ENCODE data around the gene ZNF467.

The ZNF467 gene

GRCh38 chr7:149772241-149772955 lies 990 bp downstream of the ZNF467 start:
- no peak for DNase-seq (ENCODE audit: low read depth in 2 of 2, low spot score in 1 of 2)

GRCh38 chr7:149771720-149772240 lies 1.6 kb downstream of the ZNF467 start:
- peak; percentile 44 to 73 for DNase-seq (ENCODE audit: low read depth in 2 of 2, low spot score in 1 of 2)

- DNase-seq (ENCODE audit: low read depth in 2 of 2, low spot score in 1 of 2) = no peak
These were observed 2.4 kb downstream of the ZNF467 start for GRCh38 chr7:149770728-149771636.

- DNase-seq (ENCODE audit: low read depth in 2 of 2, low spot score in 1 of 2) = no peak
These were observed 3.5 kb downstream of the ZNF467 start for GRCh38 chr7:149769915-149770314.

GRCh38 chr7:149768931-149769330 lies 4.5 kb downstream of the ZNF467 start:
- DNase-seq (ENCODE audit: low read depth in 2 of 2, low spot score in 1 of 2) = no peak

- no peak for DNase-seq (ENCODE audit: low read depth in 2 of 2, low spot score in 1 of 2)
These were observed 6.3 kb downstream of the ZNF467 start for GRCh38 chr7:149767068-149767467.

- no peak for DNase-seq (ENCODE audit: low read depth in 2 of 2, low spot score in 1 of 2)
These were observed 7.2 kb downstream of the ZNF467 start for GRCh38 chr7:149766135-149766675.

GRCh38 chr7:149765399-149766121 lies 7.8 kb downstream of the ZNF467 start:
- DNase-seq (ENCODE audit: low read depth in 2 of 2, low spot score in 1 of 2) = no peak

GRCh38 chr7:149764481-149765398 lies 8.6 kb downstream of the ZNF467 start:
- DNase-seq (ENCODE audit: low read depth in 2 of 2, low spot score in 1 of 2) = no peak

GRCh38 chr7:149763563-149764240 lies 9.7 kb downstream of the ZNF467 start:
- DNase-seq (ENCODE audit: low read depth in 2 of 2, low spot score in 1 of 2) = no peak

GRCh38 chr7:149762610-149763009 lies 10.8 kb downstream of the ZNF467 start:
- DNase-seq (ENCODE audit: low read depth in 2 of 2, low spot score in 1 of 2) = no peak

- no peak for DNase-seq (ENCODE audit: low read depth in 2 of 2, low spot score in 1 of 2)
These were observed 11.3 kb downstream of the ZNF467 start for GRCh38 chr7:149762089-149762488.

GRCh38 chr7:149761307-149761706 lies 12.1 kb downstream of the ZNF467 start:
- no peak for DNase-seq (ENCODE audit: low read depth in 2 of 2, low spot score in 1 of 2)

- DNase-seq (ENCODE audit: low read depth in 2 of 2, low spot score in 1 of 2) = no peak
These were observed 12.8 kb downstream of the ZNF467 start for GRCh38 chr7:149760538-149760937.

- DNase-seq (ENCODE audit: low read depth in 2 of 2, low spot score in 1 of 2) = no peak
These were observed 14.1 kb downstream of the ZNF467 start for GRCh38 chr7:149759093-149759860.

GRCh38 chr7:149753375-149754233 lies 19.8 kb downstream of the ZNF467 start:
- DNase-seq (ENCODE audit: low read depth in 2 of 2, low spot score in 1 of 2) = no peak

GRCh38 chr7:149752646-149753045 lies 20.7 kb downstream of the ZNF467 start:
- DNase-seq (ENCODE audit: low read depth in 2 of 2, low spot score in 1 of 2) = no peak

All from stimulated activated CD8-positive, alpha-beta memory T cell treated with anti-CD3 and anti-CD28 coated beads, Interleukin-4, amount 100 ng/mL, for 1 hour (primary cell).